ENCODE results near the gene CA7. TPM values are rescaled to one million over a fixed set of nuclear protein-coding genes. Genes with fewer than 3 reads are reported as not detected.

Gene CA7
- total RNA-seq, 1 donor from 2014 or later: not detected

- Histone ChIP-seq H3K36me3 (peaks cover 23% of the 10 kb centered on the region), H3K4me1 (peaks cover 18% of the 10 kb centered on the region), H3K27ac (peak within 1 kb of the TSS; percentile 90), H3K4me3 (peak within 1 kb of the TSS; percentile 88), H3K9me3 (no peaks in the 10 kb centered on the region), H3K27me3 (no peaks in the 10 kb centered on the region)
- intact Hi-C loops (cut with DNase I): no loop called here
- peak; percentile 97 for TF ChIP-seq CTCF (IDR thresholded peaks at IDR 0.05)
- DNase-seq (peak; percentile 94), ATAC-seq (peak; percentile 99)
Observed at GRCh38 chr16:66830422-66831404, 13.5 kb upstream of the CA7 start, which contains the start of gene NAE1. Gene NAE1 (minus strand): TSS chr16:66830976. CDS start chr16:66830899, 77 bp downstream.

- Histone ChIP-seq H3K4me1 (peaks cover 18% of the 10 kb centered on the region), H3K4me3 (no peak overlapping the region), H3K27me3 (no peaks in the 10 kb centered on the region), H3K36me3 (peaks cover 8% of the 10 kb centered on the region), H3K27ac (no peak overlapping the region), H3K9me3 (no peaks in the 10 kb centered on the region)
- intact Hi-C loops (cut with DNase I): no loop called here
- DNase-seq (no peak), ATAC-seq (no peak)
- no peak for TF ChIP-seq CTCF (IDR thresholded peaks at IDR 0.05)
Observed at GRCh38 chr16:66832190-66832589, 12.0 kb upstream of the CA7 start.

GRCh38 chr16:66832661-66833305, 11.4 kb upstream of the CA7 start:
- Histone ChIP-seq H3K36me3 (peaks cover 2% of the 10 kb centered on the region), H3K27ac (no peak overlapping the region), H3K27me3 (no peaks in the 10 kb centered on the region), H3K4me3 (no peak overlapping the region), H3K4me1 (peaks cover 18% of the 10 kb centered on the region), H3K9me3 (no peaks in the 10 kb centered on the region)
- no peak for ATAC-seq
- intact Hi-C loops (cut with DNase I): no loop called here
- DNase-seq: no peak
- TF ChIP-seq CTCF (IDR thresholded peaks at IDR 0.05): no peak

- no peak for TF ChIP-seq CTCF (IDR thresholded peaks at IDR 0.05)
- no peak for ATAC-seq
- Histone ChIP-seq H3K4me1 (peaks cover 4% of the 10 kb centered on the region), H3K27ac (no peak overlapping the region), H3K9me3 (no peaks in the 10 kb centered on the region), H3K27me3 (no peaks in the 10 kb centered on the region), H3K36me3 (no peaks in the 10 kb centered on the region), H3K4me3 (no peak overlapping the region)
- DNase-seq: no peak
- intact Hi-C loops (cut with DNase I): no loop called here
Observed at GRCh38 chr16:66834746-66835145, 9.5 kb upstream of the CA7 start.

- Histone ChIP-seq H3K4me3 (no peak overlapping the region), H3K9me3 (no peaks in the 10 kb centered on the region), H3K27ac (no peak overlapping the region), H3K36me3 (no peaks in the 10 kb centered on the region), H3K4me1 (peaks cover 12% of the 10 kb centered on the region), H3K27me3 (peaks cover 26% of the 10 kb centered on the region)
- DNase-seq: no peak
- intact Hi-C loops (cut with DNase I): no loop called here
- no peak for TF ChIP-seq CTCF (IDR thresholded peaks at IDR 0.05)
- no peak for ATAC-seq
Observed at GRCh38 chr16:66840883-66841282, 3.3 kb upstream of the CA7 start.
